ENCODE data around the gene TCEANC2.
"Not testable (repeated sequence)": the region's sequence is repeated elsewhere in the genome, so short reads cannot be mapped to it uniquely, and the experiment has no call there.

Gene TCEANC2

DNA sequence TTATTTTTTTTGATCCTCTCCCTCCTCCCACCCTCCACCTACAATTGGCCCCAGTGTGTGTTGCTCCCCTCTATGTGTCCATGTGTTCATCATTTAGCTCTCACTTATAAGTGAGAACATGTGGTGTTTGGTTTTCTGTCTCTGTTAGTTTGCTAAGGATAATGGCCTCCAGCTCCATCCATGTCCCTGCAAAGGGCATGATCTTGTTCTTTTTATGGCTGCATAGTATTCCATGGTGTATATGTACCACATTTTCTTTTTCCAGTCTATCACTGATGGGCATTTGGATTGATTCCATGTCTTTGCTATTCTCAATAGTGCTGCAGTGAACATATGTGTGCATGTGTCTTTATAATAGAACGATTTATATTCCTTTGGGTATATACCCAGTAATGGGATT lies 28.6 kb upstream of the TCEANC2 start:
- DNase-seq (ENCODE audit: low spot score); FAIRE-seq: not testable (repeated sequence)

DNA sequence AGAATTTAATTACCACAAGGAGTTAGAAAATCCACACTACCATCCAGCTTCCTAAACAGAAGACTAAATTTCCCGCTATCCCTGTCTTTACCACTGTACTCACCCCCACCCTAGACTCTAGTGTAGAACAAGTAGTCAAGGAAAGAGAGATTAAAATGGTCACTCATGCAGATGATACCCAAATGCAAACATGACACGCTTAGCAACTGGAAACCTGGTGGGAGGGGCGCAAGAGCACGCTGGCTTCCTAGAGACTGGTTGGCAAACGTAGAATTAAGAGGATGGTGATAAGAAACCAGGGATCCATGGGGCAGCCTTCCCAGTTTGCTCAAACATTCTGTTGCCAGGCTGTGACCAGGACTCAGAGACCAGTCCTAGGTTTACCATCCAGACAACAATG lies 25.6 kb upstream of the TCEANC2 start:
- no peak for FAIRE-seq

DNA sequence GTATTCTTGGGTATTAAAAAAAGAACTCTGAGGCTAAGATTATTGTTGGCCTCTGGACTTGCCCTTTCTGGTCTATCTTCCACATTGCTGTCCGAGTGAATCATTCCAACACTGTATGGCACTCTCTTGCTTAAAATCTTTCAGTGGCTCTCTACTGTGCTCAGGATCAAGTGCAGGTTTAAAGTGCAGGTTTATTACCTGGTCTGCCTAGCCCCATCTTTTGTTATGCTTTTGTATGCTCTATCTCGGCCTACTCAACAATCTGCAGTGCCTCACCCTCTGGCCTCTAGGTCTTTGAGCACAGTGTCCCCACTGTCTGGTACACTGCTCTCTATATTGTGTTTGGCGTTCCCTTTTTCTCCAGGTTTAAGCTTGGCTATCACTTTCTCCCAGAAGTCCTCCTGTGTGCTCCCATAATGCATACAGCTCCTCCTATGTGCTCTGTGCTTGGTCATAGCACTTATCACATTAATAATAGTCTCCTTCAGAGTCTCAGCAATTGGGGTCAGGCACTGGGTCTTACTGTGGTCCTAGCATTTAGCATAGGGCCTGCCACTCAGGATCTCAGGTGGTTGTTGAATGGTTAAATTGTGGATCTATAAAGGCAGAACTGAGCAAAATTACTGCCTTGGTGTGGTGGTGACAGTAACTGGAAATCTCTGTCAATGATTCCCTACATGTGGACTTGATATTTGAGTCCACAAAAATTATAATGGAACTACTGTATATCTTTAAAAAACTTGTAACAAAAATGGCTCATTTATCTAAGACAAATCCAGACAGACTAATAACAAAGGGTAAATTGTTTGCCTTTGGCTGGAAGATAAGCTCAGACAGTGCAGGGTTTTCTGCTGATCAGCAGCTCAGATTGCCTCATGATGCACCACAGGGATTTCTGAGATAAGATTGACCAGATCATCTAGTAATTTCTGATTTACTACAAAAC lies 24.8 kb upstream of the TCEANC2 start:
- no peak for FAIRE-seq
- DNase-seq (ENCODE audit: low spot score) = no peak

More for the DNA sequence above, 25.6 kb upstream of the TCEANC2 start:
- no peak for DNase-seq (ENCODE audit: low spot score)

DNA sequence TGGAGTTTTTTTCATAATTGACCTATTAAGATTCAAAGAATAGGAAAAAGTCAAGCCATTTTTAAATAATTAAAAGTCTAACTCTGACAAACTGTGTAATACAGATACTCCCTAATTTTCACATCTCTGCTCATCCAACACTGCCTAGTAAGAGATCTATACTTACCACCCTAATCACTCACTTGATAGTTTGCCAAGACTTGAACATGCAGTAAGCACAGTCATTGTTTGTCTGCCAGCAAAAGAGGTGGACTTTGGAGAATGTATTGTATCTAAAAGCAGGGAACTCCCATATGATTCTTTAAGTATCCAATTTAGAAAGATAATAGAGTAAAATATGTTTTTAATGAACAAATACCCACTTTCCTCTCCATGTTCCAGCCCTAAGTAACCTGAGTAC lies 15.9 kb upstream of the TCEANC2 start:
- no peak for FAIRE-seq
- DNase-seq (ENCODE audit: low spot score) = no peak

DNA sequence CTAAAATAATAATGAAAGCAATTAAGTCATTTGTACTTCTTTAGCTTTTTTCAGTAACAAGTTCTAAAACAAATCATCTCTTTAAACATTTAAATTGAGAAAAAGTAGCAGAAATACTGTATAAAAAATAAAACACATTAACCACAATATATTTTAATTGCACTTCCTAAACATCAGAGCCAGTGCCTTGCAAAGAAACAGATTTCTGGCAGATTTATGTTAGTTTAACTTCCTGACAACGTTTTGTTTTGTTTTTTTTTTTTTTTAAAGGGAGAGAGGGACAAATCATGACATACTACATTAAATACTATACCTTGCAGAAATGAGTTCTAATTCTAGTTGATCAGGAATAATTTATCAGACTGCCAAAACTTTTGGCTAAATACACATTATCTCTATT lies 11.6 kb upstream of the TCEANC2 start:
- FAIRE-seq = no peak
- no peak for DNase-seq (ENCODE audit: low spot score)

DNA sequence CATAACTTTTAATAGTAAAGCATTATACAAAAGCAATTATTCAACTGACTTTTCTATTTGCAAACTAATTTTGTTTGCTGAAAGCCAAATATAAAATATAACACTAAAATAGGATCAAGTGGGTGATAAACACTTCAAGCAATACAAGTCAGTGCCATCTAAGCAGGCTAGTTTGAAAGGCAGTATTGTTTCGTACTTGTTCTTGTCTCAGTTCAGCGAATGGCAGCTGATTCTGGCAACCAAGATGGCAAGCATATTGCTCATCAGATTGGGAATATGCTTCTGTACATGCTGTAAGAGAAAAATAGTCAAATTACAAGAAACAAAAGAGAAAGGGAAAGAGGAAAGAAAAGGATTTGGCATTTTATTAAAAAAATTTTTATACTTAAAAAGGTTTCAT lies 7.9 kb upstream of the TCEANC2 start:
- FAIRE-seq (no peak), DNase-seq (ENCODE audit: low spot score) (no peak)

DNA sequence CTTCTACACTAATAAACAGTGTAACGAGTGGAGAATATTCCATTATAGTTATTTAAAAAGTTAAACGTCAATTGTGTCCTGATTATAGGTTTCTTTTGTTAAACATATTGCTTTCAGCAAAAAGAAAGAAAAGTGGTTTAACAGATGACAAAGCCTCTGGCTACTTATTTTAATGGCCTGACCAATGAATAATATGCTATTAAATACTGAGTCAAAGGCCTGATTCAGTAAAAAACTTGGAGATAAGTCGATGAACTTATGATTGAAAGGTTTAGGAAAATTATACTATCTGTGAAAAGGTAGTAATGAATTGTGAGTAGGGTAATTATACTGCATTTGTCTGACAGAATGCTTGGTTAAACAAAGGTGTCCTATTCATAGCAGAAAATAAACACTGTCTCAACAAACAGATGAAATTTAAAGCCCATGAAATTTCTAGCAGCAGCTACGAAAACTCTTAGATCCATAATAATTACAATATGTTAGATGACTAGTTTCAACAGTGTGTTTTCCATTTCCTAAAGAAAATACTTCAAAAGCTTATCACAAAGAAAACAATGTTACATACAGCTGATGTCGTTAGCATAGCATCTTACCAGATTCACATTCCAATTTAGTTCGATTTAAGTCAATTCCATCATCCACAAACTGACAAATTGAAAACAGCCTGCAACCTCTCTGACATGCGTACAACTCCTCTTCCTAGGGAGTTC lies 6.6 kb upstream of the TCEANC2 start:
- no peak for FAIRE-seq

DNA sequence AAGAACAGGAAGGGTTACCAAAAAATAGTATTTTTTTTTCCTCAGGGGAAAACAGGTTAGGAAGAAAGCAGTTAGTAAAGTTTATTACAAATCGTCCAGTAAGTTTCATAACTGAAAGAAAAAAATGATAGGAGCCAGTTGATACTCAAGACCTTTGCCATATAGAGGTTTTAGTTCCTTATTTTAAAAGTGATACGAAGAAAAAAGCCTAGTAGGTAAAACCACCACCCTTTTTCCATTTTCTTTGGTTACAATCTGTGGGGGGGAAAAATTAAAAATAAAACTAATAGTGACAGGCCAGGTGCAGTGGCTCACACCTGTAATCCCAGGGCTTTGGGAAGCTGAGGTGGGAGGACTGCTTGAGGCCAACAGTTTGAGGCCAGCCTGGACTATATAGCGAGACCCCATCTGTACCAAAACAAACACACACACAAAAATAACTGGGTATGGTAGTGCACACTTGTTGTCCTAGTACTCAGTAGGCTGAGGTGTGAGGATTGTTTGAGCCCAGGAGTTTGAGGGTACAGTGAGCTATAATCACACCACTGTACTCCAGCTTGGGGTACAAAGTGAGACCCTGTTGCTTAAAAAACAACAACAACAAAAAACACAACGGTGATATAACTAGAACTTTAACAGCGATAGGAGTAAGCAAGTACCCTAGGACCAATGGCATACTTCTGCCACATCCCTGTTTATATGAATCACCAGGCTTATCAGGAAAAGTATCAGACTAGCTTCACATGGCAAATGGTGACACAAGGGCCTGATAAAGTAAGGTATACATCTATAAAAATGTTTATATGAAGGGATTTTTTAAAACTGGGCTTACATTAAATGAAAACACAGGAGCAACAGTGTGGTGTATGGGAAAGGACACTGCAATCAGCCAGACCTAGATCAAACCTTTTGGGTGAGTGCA lies 5.8 kb upstream of the TCEANC2 start:
- DNase-seq (ENCODE audit: low spot score) (no peak), FAIRE-seq (no peak)

More for the DNA sequence above, 6.6 kb upstream of the TCEANC2 start:
- DNase-seq (ENCODE audit: low spot score) = no peak

DNA sequence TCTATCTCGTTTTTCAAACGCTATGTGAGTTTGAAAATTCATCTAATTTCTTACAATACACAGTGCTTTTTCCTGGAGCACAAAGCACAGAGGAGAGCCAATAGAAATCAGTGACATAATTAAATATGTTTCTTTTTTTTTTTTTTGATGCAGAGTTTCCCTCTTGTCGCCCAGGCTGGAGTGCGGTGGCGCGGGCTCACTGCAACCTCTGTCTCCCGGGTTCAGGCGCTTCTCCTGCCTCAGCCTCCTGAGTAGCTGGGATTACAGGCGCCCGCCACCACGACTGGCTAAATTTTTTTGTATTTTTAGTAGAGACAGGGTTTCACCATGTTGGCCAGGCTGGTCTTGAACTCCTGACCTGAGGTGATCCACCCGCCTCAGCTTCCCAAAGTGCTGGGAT lies 3.0 kb upstream of the TCEANC2 start:
- not testable (repeated sequence) for FAIRE-seq; DNase-seq (ENCODE audit: low spot score)

DNA sequence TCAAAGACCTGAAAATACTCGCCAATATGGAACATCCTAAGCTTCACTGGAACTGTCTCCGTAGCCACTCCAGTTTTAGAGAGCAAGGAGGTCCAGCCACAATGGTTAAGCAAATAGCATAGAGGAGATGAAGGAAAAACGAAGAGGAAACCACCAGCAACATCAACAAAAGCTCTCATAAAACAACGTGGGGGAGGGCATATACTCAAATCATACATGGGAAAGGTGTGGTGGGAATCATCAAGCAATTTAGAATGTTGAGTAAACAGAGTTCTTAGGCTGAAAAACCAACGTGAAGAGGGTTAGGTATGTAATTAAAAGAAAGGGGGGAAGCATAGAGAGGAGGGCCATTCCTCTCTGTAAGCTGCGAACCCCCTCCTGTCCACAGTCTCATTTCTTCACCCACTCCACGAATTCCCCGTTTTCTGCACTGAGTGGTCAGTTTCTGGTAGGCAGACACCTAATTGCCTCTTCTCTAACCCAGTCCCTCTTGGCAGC lies 1.4 kb upstream of the TCEANC2 start:
- DNase-seq (ENCODE audit: low spot score) = no peak

DNA sequence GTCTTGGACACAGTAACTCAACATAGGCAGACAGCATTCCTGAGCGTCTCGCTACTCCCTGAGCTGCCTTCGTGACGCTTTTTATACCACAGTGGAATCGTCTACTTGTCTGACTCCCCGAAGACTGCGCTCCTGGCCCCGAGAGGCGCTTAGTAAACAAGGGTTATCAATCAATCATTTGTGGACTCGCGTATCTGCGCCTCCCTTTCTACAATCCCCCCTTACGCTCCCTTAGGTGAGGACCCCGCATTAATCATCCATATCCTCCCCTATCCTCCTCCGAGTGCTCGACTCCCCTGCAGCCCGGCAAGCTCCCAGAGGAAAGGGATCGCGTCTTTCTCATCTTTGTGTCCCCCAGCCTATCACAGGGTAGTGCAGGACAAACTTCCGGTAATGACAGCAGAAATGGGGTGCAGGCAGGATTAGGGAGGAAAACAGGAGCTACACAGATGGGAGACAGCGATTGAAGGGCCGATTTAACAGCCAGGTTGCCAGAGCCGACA lies 926 bp upstream of the TCEANC2 start:
- DNase-seq (ENCODE audit: low spot score) (peak; percentile 20), FAIRE-seq (no peak)

More for the DNA sequence above, 1.4 kb upstream of the TCEANC2 start:
- no peak for FAIRE-seq

DNA sequence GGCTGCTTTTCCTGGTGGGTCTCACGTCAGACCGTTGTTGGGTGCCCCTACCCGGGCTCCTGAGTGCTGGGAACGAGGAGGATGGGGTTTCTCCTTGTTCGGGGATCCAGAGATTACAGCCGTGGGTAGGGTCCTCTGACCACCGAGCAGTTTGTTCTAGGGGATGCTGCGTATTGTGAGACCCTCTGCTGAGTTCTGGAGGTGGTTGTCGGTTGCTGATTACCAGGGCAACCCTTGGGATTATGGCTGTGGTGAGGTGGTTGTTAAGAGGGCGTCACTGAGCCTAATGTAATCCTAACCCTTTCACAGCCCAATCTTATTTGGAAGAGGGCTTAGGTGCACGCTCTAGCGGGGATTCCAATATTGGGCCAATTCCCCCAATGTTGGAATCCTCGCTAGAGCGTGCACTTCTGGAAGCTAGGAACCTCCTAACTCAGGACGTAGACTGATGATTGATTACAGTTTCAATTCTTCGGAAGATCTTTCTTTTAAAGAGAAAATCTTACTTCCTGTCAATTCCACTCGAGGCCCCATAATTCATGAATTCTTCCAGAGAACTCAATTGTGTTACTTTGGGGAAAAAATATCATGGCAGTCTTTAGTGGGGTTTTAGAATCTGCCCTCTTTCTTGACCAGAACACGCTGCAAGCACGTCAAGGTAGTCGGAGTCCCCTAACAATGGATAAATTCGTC lies 483 bp downstream of the TCEANC2 start:
- DNase-seq (ENCODE audit: low spot score) (no peak), FAIRE-seq (no peak)

DNA sequence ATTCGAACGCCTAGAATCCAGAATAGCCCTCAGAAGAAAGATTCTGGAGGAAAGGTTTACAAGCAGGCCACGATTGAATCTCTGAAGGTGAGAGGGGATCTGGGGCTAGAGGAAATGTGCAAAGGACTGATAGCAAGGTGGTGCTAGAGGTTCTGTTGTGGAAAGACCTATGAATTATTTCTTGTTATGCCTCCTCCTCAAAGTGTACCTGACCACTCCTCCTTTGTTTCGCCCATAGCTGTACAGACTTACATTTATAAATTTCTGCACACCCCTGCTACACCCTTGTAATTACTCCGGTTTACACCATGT lies 986 bp downstream of the TCEANC2 start:
- DNase-seq (ENCODE audit: low spot score) (peak; percentile 9), FAIRE-seq (no peak)

DNA sequence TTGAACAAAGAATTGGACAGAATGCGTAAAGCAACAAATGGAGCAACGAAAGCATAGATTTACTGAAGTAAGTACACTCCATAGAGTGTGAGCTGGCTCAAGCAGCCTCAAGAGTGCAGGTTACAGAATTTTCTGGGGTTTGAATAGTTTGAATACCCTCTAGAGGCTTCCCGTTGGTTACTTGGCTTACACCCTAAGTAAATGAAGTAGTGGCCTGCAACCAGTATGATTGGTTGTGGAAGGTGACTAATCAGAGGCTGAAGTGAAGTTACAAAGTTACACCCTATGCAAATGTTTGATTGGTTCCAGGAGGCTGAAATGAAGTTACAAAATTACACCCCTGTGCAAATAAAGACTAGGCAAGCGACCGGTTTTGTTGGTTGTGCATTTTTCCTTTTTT lies 10.9 kb downstream of the TCEANC2 start:
- DNase-seq (ENCODE audit: low spot score) (no peak), FAIRE-seq (no peak)

DNA sequence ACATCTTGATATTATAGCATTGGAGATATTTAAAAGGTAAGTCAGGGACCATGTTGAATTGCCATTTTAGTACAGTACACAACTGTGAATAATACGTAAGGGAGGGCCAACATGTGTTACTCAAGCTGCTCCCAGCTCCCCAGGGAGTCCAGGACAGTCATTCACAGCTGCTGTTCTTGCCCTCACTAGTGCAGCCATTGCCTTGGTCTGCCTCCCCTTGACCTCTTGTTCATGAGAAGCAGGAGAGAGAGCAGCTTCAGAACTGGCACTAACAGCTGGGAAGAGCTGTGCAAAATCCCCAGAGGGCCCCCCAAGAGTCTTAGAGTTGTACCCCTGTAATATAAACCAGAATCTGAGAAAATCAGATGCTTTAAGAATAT lies 16.4 kb downstream of the TCEANC2 start:
- FAIRE-seq (no peak), DNase-seq (ENCODE audit: low spot score) (no peak)

DNA sequence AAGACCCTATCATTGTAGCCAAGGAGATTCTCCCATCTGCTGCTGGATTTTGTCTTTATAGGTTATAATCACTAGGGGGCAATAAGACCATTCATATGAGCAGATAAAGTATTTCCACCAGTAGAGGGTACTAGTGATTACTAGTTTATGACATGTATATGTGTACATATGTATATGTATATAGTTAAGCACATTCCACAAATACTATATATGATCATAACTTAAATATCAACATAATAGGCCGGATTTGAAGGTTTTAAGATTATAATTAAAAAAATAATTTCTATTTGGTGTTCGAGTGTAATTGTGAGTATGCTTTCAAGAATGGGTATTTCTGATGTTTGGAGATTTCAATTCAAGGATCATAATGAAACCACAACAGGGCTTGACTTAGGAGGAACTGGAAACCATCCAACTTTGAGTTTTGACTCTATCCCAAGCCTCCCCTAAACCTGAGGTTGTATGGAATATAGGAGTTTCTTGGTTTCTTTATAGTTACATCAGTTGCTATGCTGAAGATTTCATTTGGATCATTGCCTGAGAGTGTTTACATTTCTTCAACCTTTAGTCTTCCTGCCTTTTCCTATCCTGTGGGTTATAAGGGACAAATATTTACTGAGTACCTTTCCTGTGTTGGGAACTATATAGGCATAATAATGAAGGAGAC lies 16.9 kb downstream of the TCEANC2 start:
- no peak for FAIRE-seq
- DNase-seq (ENCODE audit: low spot score) = peak; percentile 62

DNA sequence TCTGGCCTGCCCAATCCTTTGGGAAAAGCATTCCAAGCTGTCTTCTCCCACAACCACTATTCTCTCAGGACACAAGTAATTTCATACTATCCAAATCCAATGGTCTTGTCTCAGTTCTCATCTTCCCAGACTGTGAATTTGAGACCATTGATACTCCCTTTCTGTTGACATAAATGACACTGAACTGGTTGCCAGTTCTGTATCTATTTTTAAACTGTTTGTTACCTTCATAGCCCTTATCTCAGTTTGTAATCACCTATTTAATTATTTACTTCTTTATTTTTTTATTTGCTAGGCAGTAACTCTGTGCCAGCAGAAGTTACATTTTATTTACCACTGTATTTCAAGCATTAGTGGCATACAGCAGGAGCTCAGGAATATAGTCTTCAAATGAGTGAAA lies 24.0 kb downstream of the TCEANC2 start:
- DNase-seq (ENCODE audit: low spot score) (no peak), FAIRE-seq (no peak)

DNA sequence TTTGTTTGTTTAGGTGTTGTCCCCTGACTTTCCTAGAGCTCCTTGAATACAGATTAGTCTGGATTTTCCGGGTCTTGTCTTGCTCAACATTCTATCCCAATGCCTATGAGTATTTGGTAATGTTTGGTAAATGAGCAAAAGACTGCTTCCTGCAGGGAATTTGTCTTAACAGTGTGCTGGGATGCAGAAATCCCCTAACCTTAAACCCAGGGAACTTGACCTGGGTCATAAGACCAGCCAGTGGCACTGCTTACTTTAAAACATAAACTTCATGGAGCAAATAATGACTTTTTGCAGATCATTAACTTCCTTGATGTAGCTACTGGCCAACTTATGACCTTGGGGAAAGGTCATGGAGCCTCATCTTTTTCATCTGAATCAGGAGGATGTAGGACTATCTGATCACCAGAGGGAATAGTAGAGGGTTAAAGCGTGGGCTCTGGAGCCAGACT lies 27.2 kb downstream of the TCEANC2 start:
- no peak for DNase-seq (ENCODE audit: low spot score)
- no peak for FAIRE-seq

DNA sequence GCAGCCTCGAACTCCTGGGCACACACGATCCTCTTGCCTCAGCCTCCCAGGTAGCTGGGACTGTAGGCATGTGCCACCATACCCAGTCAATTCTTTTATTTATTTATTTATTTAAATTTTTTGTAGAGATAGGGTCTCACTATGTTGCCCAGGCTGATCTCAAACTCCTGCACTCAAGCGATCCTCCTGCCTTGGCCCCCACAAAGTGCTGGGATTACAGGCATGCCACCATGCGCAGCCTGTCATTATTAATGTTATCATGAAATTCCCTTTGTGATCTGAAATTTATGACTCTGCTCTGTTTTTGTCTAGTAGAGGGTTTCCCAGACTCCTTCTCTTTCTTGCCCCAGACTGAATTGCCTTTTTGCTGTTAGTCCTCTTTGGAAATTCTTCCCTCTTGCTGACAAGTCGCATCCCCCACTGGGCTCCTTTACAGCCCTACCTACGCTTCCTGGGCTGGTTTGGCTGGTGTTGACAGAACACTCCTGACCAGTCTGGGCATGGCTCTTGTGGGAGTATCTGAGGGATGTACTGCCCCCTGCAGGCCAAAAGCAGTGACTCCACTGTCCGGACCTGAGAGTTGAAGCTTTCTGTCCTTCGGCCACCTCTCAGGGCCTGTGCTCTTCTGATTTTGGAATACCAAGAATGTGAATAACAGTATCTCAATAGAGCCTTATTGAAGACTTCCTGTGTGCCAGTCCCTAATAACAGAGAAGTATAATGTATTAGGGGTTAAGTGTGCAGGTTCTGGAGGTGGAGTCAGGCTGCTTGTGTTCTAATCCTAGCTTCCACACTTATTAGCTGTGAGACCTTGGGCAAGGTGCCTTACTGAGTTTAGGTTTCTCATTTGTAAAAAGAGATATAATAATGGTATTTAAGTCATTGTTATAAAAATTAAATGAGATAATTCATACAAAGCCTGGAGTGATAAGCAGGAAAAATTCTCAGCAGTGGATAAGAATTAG lies 28.2 kb downstream of the TCEANC2 start:
- peak; percentile 77 for DNase-seq (ENCODE audit: low spot score)
- no peak for FAIRE-seq

All from urothelium cell line (cell line).